HK-2 (cell line): ENCODE data around the gene PLEKHS1.
A peak's percentile ranks its signal among the peaks of the same experiment; 100 is the strongest.

Source experiments
- DNase-seq: peaks from one replicate; pipeline ENCODE4 v3.0.0-alpha.2; 2018; ENCODE audit not compliant: unreplicated experiment

PLEKHS1 gene

GRCh38 chr10:113751181-113751732 lies at the start of gene PLEKHS1:
Gene PLEKHS1 (plus strand): TSS chr10:113751682. CDS start chr10:113755278, 3,596 bp downstream.
- no peak for DNase-seq

- peak; percentile 23 for DNase-seq
Measured at GRCh38 chr10:113704637-113705343, 46.7 kb upstream of the PLEKHS1 start.

GRCh38 chr10:113705344-113705652 lies 46.2 kb upstream of the PLEKHS1 start:
- DNase-seq: no peak

- DNase-seq: no peak
Measured at GRCh38 chr10:113706623-113707022, 44.9 kb upstream of the PLEKHS1 start.

GRCh38 chr10:113708640-113709039 lies 42.8 kb upstream of the PLEKHS1 start:
- DNase-seq: no peak

- no peak for DNase-seq
Measured at GRCh38 chr10:113709221-113709838, 42.2 kb upstream of the PLEKHS1 start.

- no peak for DNase-seq
Measured at GRCh38 chr10:113711142-113711541, 40.3 kb upstream of the PLEKHS1 start.

- no peak for DNase-seq
Measured at GRCh38 chr10:113712024-113712423, 39.5 kb upstream of the PLEKHS1 start.

- DNase-seq: no peak
Measured at GRCh38 chr10:113712755-113713639, 38.5 kb upstream of the PLEKHS1 start.

- no peak for DNase-seq
Measured at GRCh38 chr10:113713640-113713982, 37.9 kb upstream of the PLEKHS1 start.

- no peak for DNase-seq
Measured at GRCh38 chr10:113716109-113716910, 35.2 kb upstream of the PLEKHS1 start.

GRCh38 chr10:113718969-113719822 lies 32.3 kb upstream of the PLEKHS1 start:
- no peak for DNase-seq

- DNase-seq: no peak
Measured at GRCh38 chr10:113720386-113720785, 31.1 kb upstream of the PLEKHS1 start.

GRCh38 chr10:113732160-113732881 lies 19.2 kb upstream of the PLEKHS1 start:
- no peak for DNase-seq

- DNase-seq: no peak
Measured at GRCh38 chr10:113732966-113733365, 18.5 kb upstream of the PLEKHS1 start.

GRCh38 chr10:113733635-113734034 lies 17.8 kb upstream of the PLEKHS1 start:
- no peak for DNase-seq

- DNase-seq: peak; percentile 17
Measured at GRCh38 chr10:113735913-113736312, 15.6 kb upstream of the PLEKHS1 start.

- no peak for DNase-seq
Measured at GRCh38 chr10:113736576-113736975, 14.9 kb upstream of the PLEKHS1 start.

- DNase-seq: no peak
Measured at GRCh38 chr10:113739031-113739430, 12.5 kb upstream of the PLEKHS1 start.

GRCh38 chr10:113739577-113739976 lies 11.9 kb upstream of the PLEKHS1 start:
- no peak for DNase-seq
